ENCODE measurements around the gene SEMA7A.

Gene SEMA7A

GRCh38 chr15:74385733-74386132, 48.0 kb downstream of the SEMA7A start:
- peaks cover 48% of the 10 kb centered on the region for H3K4me1 ChIP-seq (ENCODE audit: insufficient read depth, poor library complexity, severe bottlenecking)
- DNase-seq (ENCODE audit: low spot score) (peak; percentile 66), ATAC-seq (ENCODE audit: low read depth) (no peak)
- H3K36me3 ChIP-seq (ENCODE audit: low read depth) = no peaks in the 10 kb centered on the region
- no peaks in the 10 kb centered on the region for H3K27me3 ChIP-seq (ENCODE audit: insufficient read depth, poor library complexity, severe bottlenecking)
- peak overlapping the region; percentile 99 for H3K27ac ChIP-seq (ENCODE audit: poor library complexity, severe bottlenecking)
- H3K4me3 ChIP-seq (ENCODE audit: severe bottlenecking) = no peak overlapping the region
- H3K9me3 ChIP-seq (ENCODE audit: severe bottlenecking) = no peaks in the 10 kb centered on the region
- TF ChIP-seq CTCF (IDR thresholded peaks at IDR 0.05; ENCODE audit: poor library complexity, severe bottlenecking) = no peak

GRCh38 chr15:74384881-74385643, 48.7 kb downstream of the SEMA7A start:
- no peaks in the 10 kb centered on the region for H3K27me3 ChIP-seq (ENCODE audit: insufficient read depth, poor library complexity, severe bottlenecking)
- ATAC-seq (ENCODE audit: low read depth) (peak; percentile 78), DNase-seq (ENCODE audit: low spot score) (peak; percentile 96)
- H3K27ac ChIP-seq (ENCODE audit: poor library complexity, severe bottlenecking) = peak overlapping the region; percentile 99
- no peaks in the 10 kb centered on the region for H3K36me3 ChIP-seq (ENCODE audit: low read depth)
- H3K4me3 ChIP-seq (ENCODE audit: severe bottlenecking) = no peak overlapping the region
- no peak for TF ChIP-seq CTCF (IDR thresholded peaks at IDR 0.05; ENCODE audit: poor library complexity, severe bottlenecking)
- H3K9me3 ChIP-seq (ENCODE audit: severe bottlenecking) = no peaks in the 10 kb centered on the region
- peaks cover 48% of the 10 kb centered on the region for H3K4me1 ChIP-seq (ENCODE audit: insufficient read depth, poor library complexity, severe bottlenecking)

GRCh38 chr15:74384566-74384880, 49.2 kb downstream of the SEMA7A start:
- Histone ChIP-seq H3K27ac (ENCODE audit: poor library complexity, severe bottlenecking) (peak overlapping the region; percentile 99), H3K9me3 (ENCODE audit: severe bottlenecking) (no peaks in the 10 kb centered on the region), H3K4me3 (ENCODE audit: severe bottlenecking) (no peak overlapping the region), H3K36me3 (ENCODE audit: low read depth) (no peaks in the 10 kb centered on the region), H3K4me1 (ENCODE audit: insufficient read depth, poor library complexity, severe bottlenecking) (peaks cover 48% of the 10 kb centered on the region), H3K27me3 (ENCODE audit: insufficient read depth, poor library complexity, severe bottlenecking) (no peaks in the 10 kb centered on the region)
- DNase-seq (ENCODE audit: low spot score) = no peak
- ATAC-seq (ENCODE audit: low read depth) = no peak
- TF ChIP-seq CTCF (IDR thresholded peaks at IDR 0.05; ENCODE audit: poor library complexity, severe bottlenecking) = no peak

GRCh38 chr15:74383695-74384565, 49.8 kb downstream of the SEMA7A start:
- ATAC-seq (ENCODE audit: low read depth) (peak; percentile 73), DNase-seq (ENCODE audit: low spot score) (peak; percentile 96)
- H3K4me3 ChIP-seq (ENCODE audit: severe bottlenecking) = no peak overlapping the region
- H3K4me1 ChIP-seq (ENCODE audit: insufficient read depth, poor library complexity, severe bottlenecking) = peaks cover 48% of the 10 kb centered on the region
- no peaks in the 10 kb centered on the region for H3K27me3 ChIP-seq (ENCODE audit: insufficient read depth, poor library complexity, severe bottlenecking)
- no peaks in the 10 kb centered on the region for H3K9me3 ChIP-seq (ENCODE audit: severe bottlenecking)
- no peaks in the 10 kb centered on the region for H3K36me3 ChIP-seq (ENCODE audit: low read depth)
- TF ChIP-seq CTCF (IDR thresholded peaks at IDR 0.05; ENCODE audit: poor library complexity, severe bottlenecking) = peak; percentile 52
- H3K27ac ChIP-seq (ENCODE audit: poor library complexity, severe bottlenecking) = peak overlapping the region; percentile 99
